Testis (tissue), 3 donors: ENCODE data around the gene SMAP2. TPM values are rescaled to one million over a fixed set of nuclear protein-coding genes. Genes with fewer than 3 reads are reported as not detected.
"Not testable (repeated sequence)": the region's sequence is repeated elsewhere in the genome, so short reads cannot be mapped to it uniquely, and the experiment has no call there.

Source experiments
- DNase-seq: peaks from one replicate; pipeline ENCODE4 v3.0.0-alpha.2; 2019
- H3K27ac ChIP-seq, 2 donors: fragments of 200-600 bp; sonication (generic); one replicate each; pipeline ENCODE4 v1.5.1; 2019
- H3K27me3 ChIP-seq: fragments of 200-600 bp; sonication (generic); one replicate; pipeline ENCODE4 v1.5.1; 2019
- H3K36me3 ChIP-seq: fragments of 200-600 bp; sonication (generic); one replicate; pipeline ENCODE4 v1.5.1; 2017; ENCODE audit warnings: low read depth; ENCODE audit errors: missing control alignments
- H3K4me1 ChIP-seq: fragments of 200-600 bp; sonication (generic); one replicate; pipeline ENCODE4 v1.5.1; 2019
- H3K4me3 ChIP-seq, 2 donors: fragments of 200-600 bp; sonication (generic); one replicate each; pipeline ENCODE4 v1.5.1; 2017 to 2019
- H3K9me3 ChIP-seq: fragments of 200-600 bp; sonication (generic); one replicate; pipeline ENCODE4 v1.5.1; 2017
- CTCF ChIP-seq, 3 experiments: fragments of 450-650 bp in 2 of 3; fragments of 200-600 bp in 1 of 3; sonication (generic) in 1 of 3; IDR thresholded peaks; one replicate each; pipeline ENCODE4 v1.5.1; 2016 to 2019; ENCODE audit warnings: antibody characterized with exemption in 3 of 3, mild to moderate bottlenecking in 2 of 3, moderate library complexity in 1 of 3
- POLR2A ChIP-seq: fragments of 450-650 bp; IDR thresholded peaks from one replicate; pipeline ENCODE4 v1.6.1; 2017; ENCODE audit warnings: antibody characterized with exemption, mild to moderate bottlenecking, moderate library complexity
- WGBS, 2 donors: methylation state at CpG; one replicate each; pipeline ENCODE4 v1.1.5; 2018; 5-methylcytosine and 5-hydroxymethylcytosine counted together
- intact Hi-C: fragments of 100-400 bp; cut with DNase I; formaldehyde crosslinking; loops from one replicate; pipeline ENCODE4 v1.15.1; 2023; ENCODE audit warnings: low total_unique reads
- polyA plus RNA-seq: library from polyadenylated mRNA; stranded (reverse); fragments of 350-450 nt; fragmentation: Illumina TruSeq; extraction: RNeasy Lipid Tissue Mini Kit (QIAGEN cat#74804); gene quantifications from one replicate; pipeline ENCODE4 v1.2.3, GENCODE V29; 2014; ENCODE audit warnings: low read depth, low replicate concordance; ENCODE audit not compliant: insufficient read depth
- total RNA-seq, 2 donors: library from RNA; depleted of rRNA; stranded (reverse); fragments of >200 nt; gene quantifications; one replicate each; pipeline ENCODE4 v1.2.3, GENCODE V29; 2016

SMAP2 gene
- total and polyA plus RNA-seq, 3 donors from 2014 or later: 23.0 to 44.3 (median 27.1) TPM

GRCh38 chr1:40386359-40386723 is 12.8 kb downstream of the SMAP2 start:
- Histone ChIP-seq H3K4me3 (no peak overlapping the region), H3K9me3 (no peaks in the 10 kb centered on the region), H3K27ac (peak overlapping the region; percentile 59 to 89), H3K36me3 (no peaks in the 10 kb centered on the region), H3K4me1 (peaks cover 29% of the 10 kb centered on the region), H3K27me3 (no peaks in the 10 kb centered on the region)
- intact Hi-C loops: no loop called here
- TF ChIP-seq CTCF (IDR thresholded peaks at IDR 0.05): no peak
- TF ChIP-seq POLR2A: no peak
- DNase-seq: no peak
- 74 to 81% methylated on average over 3 of the region's 3 CpGs for WGBS, 2 donors

GRCh38 chr1:40386796-40387195 is 13.3 kb downstream of the SMAP2 start:
- DNase-seq: no peak
- intact Hi-C loops: no loop called here
- peak overlapping the region in 1 of 2 donors; percentile 89 for H3K27ac ChIP-seq
- H3K4me3 ChIP-seq: no peak overlapping the region
- no peaks in the 10 kb centered on the region for H3K9me3 ChIP-seq
- no peaks in the 10 kb centered on the region for H3K27me3 ChIP-seq
- no peaks in the 10 kb centered on the region for H3K36me3 ChIP-seq
- 79 to 92% methylated on average over 9 of the region's 9 CpGs for WGBS, 2 donors
- no peak for TF ChIP-seq CTCF (IDR thresholded peaks at IDR 0.05)
- TF ChIP-seq POLR2A: no peak
- H3K4me1 ChIP-seq: peaks cover 29% of the 10 kb centered on the region

GRCh38 chr1:40387381-40388306 is 14.1 kb downstream of the SMAP2 start:
- DNase-seq, H3K9me3 ChIP-seq, H3K36me3 ChIP-seq, H3K27me3 ChIP-seq, intact Hi-C loops: not testable (repeated sequence)
- Histone ChIP-seq H3K4me1 (peaks cover 29% of the 10 kb centered on the region), H3K4me3 (peak overlapping the region in 1 of 2 donors; percentile 12), H3K27ac (peak overlapping the region in 1 of 2 donors; percentile 89)
- WGBS, 2 donors: 38 to 72% methylated on average over 3 to 36 of the region's 38 CpGs

GRCh38 chr1:40388456-40389321 is 15.2 kb downstream of the SMAP2 start:
- H3K4me1 ChIP-seq: peaks cover 23% of the 10 kb centered on the region
- WGBS, 2 donors: 69 to 72% methylated on average over 26 to 28 of the region's 28 CpGs
- H3K9me3 ChIP-seq, DNase-seq, H3K27me3 ChIP-seq, H3K36me3 ChIP-seq, intact Hi-C loops: not testable (repeated sequence)
- peak overlapping the region in 1 of 2 donors; percentile 55 for H3K27ac ChIP-seq
- peak overlapping the region in 1 of 2 donors; percentile 15 for H3K4me3 ChIP-seq

- Histone ChIP-seq H3K9me3 (no peaks in the 10 kb centered on the region), H3K27me3 (no peaks in the 10 kb centered on the region), H3K4me1 (peaks cover 17% of the 10 kb centered on the region), H3K36me3 (no peaks in the 10 kb centered on the region), H3K4me3 (no peak overlapping the region), H3K27ac (peak overlapping the region in 1 of 2 donors; percentile 55)
- no peak for DNase-seq
- 71 to 80% methylated on average over 3 of the region's 3 CpGs for WGBS, 2 donors
- TF ChIP-seq POLR2A (no peak), CTCF (IDR thresholded peaks at IDR 0.05) (no peak)
- intact Hi-C loops: no loop called here
Observed at GRCh38 chr1:40389322-40389803, 15.8 kb downstream of the SMAP2 start.
